Neural cell (in vitro differentiated cells): Measurements from ENCODE around the gene RAPGEF4. TPM values are rescaled to one million over a fixed set of nuclear protein-coding genes. Genes with fewer than 3 reads are reported as not detected.
A peak's percentile ranks its signal among the peaks of the same experiment; 100 is the strongest.

Experiments used
- H2AFZ ChIP-seq: fragments of 200-600, 300-800 bp; sonication (generic), shearing (Covaris generic); 2 replicates; pipeline ENCODE4 v1.6.0; 2014; ENCODE audit warnings: low read depth, mild to moderate bottlenecking, antibody characterized with exemption, low read length, moderate library complexity
- H3F3A ChIP-seq: fragments of 200-600 bp; shearing (Covaris generic); 2 replicates; pipeline ENCODE4 v1.6.1; 2016; ENCODE audit warnings: mild to moderate bottlenecking, moderate library complexity, mixed read lengths, antibody characterized with exemption, low read length; ENCODE audit not compliant: insufficient read depth, poor library complexity, severe bottlenecking
- H3K27ac ChIP-seq: fragments of 200-600, 300-800 bp; sonication (generic), shearing (Covaris generic); 2 replicates; pipeline ENCODE4 v1.5.1; 2014; ENCODE audit warnings: mild to moderate bottlenecking, low read length, moderate library complexity
- H3K27me3 ChIP-seq: fragments of 300-800, 200-600 bp; sonication (generic), shearing (Covaris generic); 2 replicates; pipeline ENCODE4 v1.6.0; 2014; ENCODE audit warnings: mild to moderate bottlenecking, low read depth, low read length, moderate library complexity; ENCODE audit not compliant: insufficient read depth
- H3K36me3 ChIP-seq: fragments of 300-800, 200-600 bp; sonication (generic), shearing (Covaris generic); 2 replicates; pipeline ENCODE4 v1.5.1; 2014; ENCODE audit warnings: mild to moderate bottlenecking, antibody characterized with exemption, low read length, moderate library complexity; ENCODE audit not compliant: insufficient read depth
- H3K4me2 ChIP-seq: fragments of 300-800, 200-600 bp; sonication (generic), shearing (Covaris generic); 2 replicates; pipeline ENCODE4 v1.6.0; 2014; ENCODE audit warnings: mild to moderate bottlenecking, low read length
- H3K4me3 ChIP-seq: fragments of 300-800, 200-600 bp; sonication (generic), shearing (Covaris generic); 2 replicates; pipeline ENCODE4 v1.5.1; 2014; ENCODE audit warnings: mild to moderate bottlenecking, low read length, moderate library complexity
- H3K79me2 ChIP-seq: fragments of 200-600 bp; shearing (Covaris generic); replicated peaks from 2 replicates; pipeline ENCODE4 v1.6.0; 2014; ENCODE audit warnings: mild to moderate bottlenecking, low read length, moderate library complexity; ENCODE audit not compliant: insufficient read depth
- H3K9ac ChIP-seq: fragments of 300-800, 200-600 bp; sonication (generic), shearing (Covaris generic); 2 replicates; pipeline ENCODE4 v1.6.1; 2016; ENCODE audit warnings: mild to moderate bottlenecking, low read length, mixed read lengths
- H3K9me2 ChIP-seq: fragments of 200-600 bp; shearing (Covaris generic); 2 replicates; pipeline ENCODE4 v1.6.1; 2016; ENCODE audit warnings: mild to moderate bottlenecking, low read length, mixed read lengths; ENCODE audit not compliant: insufficient read depth
- H3K9me3 ChIP-seq: fragments of 200-600, 300-800 bp; sonication (generic), shearing (Covaris generic); 2 replicates; pipeline ENCODE4 v1.6.1; 2016; ENCODE audit warnings: mild to moderate bottlenecking, mixed run types, low read length, moderate library complexity, mixed read lengths
- H4K20me1 ChIP-seq: fragments of 200-600 bp; shearing (Covaris generic); 2 replicates; pipeline ENCODE4 v1.6.1; 2016; ENCODE audit warnings: mild to moderate bottlenecking, mixed run types; ENCODE audit not compliant: insufficient read depth
- EP300 ChIP-seq: fragments of 450-650 bp; conservative IDR thresholded peaks from 2 replicates; pipeline ENCODE4 v1.6.1; 2014; ENCODE audit warnings: antibody characterized with exemption, mild to moderate bottlenecking, moderate library complexity; ENCODE audit not compliant: poor library complexity, severe bottlenecking
- EZH2 ChIP-seq: fragments of 200-600, 300-800 bp; shearing (Covaris generic), sonication (generic); IDR thresholded peaks from 2 replicates; pipeline ENCODE4 v1.6.1; 2014; ENCODE audit warnings: antibody characterized with exemption, low read length, borderline replicate concordance, mild to moderate bottlenecking; ENCODE audit not compliant: insufficient read depth, poor library complexity, severe bottlenecking
- MXI1 ChIP-seq: fragments of 450-650 bp; conservative IDR thresholded peaks from 2 replicates; pipeline ENCODE4 v1.6.1; 2014; ENCODE audit warnings: antibody characterized with exemption, mild to moderate bottlenecking; ENCODE audit not compliant: poor library complexity, severe bottlenecking
- POLR2AphosphoS5 ChIP-seq: IDR thresholded peaks from 2 replicates; pipeline ENCODE4 v1.6.1; 2012
- RAD21 ChIP-seq: fragments of 450-650 bp; conservative IDR thresholded peaks from 2 replicates; pipeline ENCODE4 v1.6.1; 2014; ENCODE audit warnings: antibody characterized with exemption, mild to moderate bottlenecking, moderate library complexity
- SMC3 ChIP-seq: fragments of 450-650 bp; conservative IDR thresholded peaks from 2 replicates; pipeline ENCODE4 v1.6.1; 2014; ENCODE audit warnings: antibody characterized with exemption, mild to moderate bottlenecking, moderate library complexity; ENCODE audit not compliant: poor library complexity
- TAF1 ChIP-seq: IDR thresholded peaks from 2 replicates; pipeline ENCODE4 v1.6.1; 2012; ENCODE audit warnings: low read depth
- polyA plus RNA-seq: library from polyadenylated mRNA; depleted of rRNA; stranded (reverse); fragments of >200 nt; gene quantifications from 2 replicates; pipeline ENCODE4 v1.2.3, GENCODE V29; 2014
- TF ChIP-seq, protein P1 (sequence below): IDR thresholded peaks from 2 replicates; pipeline ENCODE4 v1.6.1; 2012; ENCODE audit warnings: borderline replicate concordance
- TF ChIP-seq, protein P2 (sequence below): fragments of 450-650 bp; IDR thresholded peaks from 2 replicates; pipeline ENCODE4 v1.5.1; 2014; ENCODE audit warnings: antibody characterized with exemption, mild to moderate bottlenecking, moderate library complexity; ENCODE audit not compliant: poor library complexity, severe bottlenecking

Gene RAPGEF4
- polyA plus RNA-seq, 1 donor from 2014 or later: 10.4 TPM

GRCh38 chr2:172736424-172737174, 954 bp downstream of the RAPGEF4 start:
- no peak overlapping the region for H3K27ac ChIP-seq

DNA sequence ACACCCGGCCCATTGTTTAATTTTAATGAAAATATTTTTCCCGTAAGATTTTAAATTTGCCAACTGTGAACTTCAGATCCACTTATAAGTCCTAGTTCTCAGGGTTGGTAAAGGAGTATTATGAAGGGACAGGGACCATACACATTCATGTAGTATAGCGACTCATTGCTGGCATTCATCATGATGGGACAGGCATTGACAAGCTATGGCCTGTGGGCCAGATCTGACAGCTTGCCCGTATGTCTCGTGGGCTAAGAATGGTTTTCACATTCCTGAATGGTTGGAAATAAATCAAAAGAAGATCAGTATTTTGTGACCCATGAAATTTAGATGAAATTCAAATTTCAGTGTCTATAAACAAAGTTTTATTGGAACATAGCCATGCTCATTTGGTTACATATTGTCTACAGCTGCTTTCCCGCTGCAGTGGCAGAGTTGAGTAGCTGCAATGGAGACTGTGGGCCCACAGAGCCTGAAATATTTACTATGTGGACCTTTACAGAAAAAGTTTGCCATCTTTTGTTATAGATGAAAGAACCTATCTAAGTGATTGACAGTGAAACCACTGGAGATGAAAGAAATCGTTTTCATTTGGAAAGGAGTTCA, 4.1 kb downstream of the RAPGEF4 start:
- Histone ChIP-seq H4K20me1 (no peaks in the 10 kb centered on the region), H3K9me2 (no peaks in the 10 kb centered on the region), H3K4me2 (no peak overlapping the region), H3K79me2 (no peaks in the 10 kb centered on the region), H3K27ac (no peak overlapping the region), H2AFZ (no peak overlapping the region), H3F3A (no peaks in the 10 kb centered on the region), H3K9me3 (peaks cover 3% of the 10 kb centered on the region), H3K27me3 (peaks cover 29% of the 10 kb centered on the region), H3K4me3 (no peak overlapping the region), H3K36me3 (no peaks in the 10 kb centered on the region), H3K9ac (no peak overlapping the region)
- TF ChIP-seq, protein P1, sequence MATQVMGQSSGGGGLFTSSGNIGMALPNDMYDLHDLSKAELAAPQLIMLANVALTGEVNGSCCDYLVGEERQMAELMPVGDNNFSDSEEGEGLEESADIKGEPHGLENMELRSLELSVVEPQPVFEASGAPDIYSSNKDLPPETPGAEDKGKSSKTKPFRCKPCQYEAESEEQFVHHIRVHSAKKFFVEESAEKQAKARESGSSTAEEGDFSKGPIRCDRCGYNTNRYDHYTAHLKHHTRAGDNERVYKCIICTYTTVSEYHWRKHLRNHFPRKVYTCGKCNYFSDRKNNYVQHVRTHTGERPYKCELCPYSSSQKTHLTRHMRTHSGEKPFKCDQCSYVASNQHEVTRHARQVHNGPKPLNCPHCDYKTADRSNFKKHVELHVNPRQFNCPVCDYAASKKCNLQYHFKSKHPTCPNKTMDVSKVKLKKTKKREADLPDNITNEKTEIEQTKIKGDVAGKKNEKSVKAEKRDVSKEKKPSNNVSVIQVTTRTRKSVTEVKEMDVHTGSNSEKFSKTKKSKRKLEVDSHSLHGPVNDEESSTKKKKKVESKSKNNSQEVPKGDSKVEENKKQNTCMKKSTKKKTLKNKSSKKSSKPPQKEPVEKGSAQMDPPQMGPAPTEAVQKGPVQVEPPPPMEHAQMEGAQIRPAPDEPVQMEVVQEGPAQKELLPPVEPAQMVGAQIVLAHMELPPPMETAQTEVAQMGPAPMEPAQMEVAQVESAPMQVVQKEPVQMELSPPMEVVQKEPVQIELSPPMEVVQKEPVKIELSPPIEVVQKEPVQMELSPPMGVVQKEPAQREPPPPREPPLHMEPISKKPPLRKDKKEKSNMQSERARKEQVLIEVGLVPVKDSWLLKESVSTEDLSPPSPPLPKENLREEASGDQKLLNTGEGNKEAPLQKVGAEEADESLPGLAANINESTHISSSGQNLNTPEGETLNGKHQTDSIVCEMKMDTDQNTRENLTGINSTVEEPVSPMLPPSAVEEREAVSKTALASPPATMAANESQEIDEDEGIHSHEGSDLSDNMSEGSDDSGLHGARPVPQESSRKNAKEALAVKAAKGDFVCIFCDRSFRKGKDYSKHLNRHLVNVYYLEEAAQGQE: no peak
- TF ChIP-seq EZH2 (no peak), EP300 (no peak), MXI1 (no peak), RAD21 (no peak), SMC3 (no peak), POLR2AphosphoS5 (no peak)
- TF ChIP-seq, protein P2, sequence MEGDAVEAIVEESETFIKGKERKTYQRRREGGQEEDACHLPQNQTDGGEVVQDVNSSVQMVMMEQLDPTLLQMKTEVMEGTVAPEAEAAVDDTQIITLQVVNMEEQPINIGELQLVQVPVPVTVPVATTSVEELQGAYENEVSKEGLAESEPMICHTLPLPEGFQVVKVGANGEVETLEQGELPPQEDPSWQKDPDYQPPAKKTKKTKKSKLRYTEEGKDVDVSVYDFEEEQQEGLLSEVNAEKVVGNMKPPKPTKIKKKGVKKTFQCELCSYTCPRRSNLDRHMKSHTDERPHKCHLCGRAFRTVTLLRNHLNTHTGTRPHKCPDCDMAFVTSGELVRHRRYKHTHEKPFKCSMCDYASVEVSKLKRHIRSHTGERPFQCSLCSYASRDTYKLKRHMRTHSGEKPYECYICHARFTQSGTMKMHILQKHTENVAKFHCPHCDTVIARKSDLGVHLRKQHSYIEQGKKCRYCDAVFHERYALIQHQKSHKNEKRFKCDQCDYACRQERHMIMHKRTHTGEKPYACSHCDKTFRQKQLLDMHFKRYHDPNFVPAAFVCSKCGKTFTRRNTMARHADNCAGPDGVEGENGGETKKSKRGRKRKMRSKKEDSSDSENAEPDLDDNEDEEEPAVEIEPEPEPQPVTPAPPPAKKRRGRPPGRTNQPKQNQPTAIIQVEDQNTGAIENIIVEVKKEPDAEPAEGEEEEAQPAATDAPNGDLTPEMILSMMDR: no peak

More at GRCh38 chr2:172736424-172737174, 954 bp downstream of the RAPGEF4 start:
- Histone ChIP-seq H4K20me1 (no peaks in the 10 kb centered on the region), H3K9me2 (no peaks in the 10 kb centered on the region), H3K79me2 (no peaks in the 10 kb centered on the region), H3K9ac (peak overlapping the region; percentile 63), H2AFZ (peak overlapping the region; percentile 49), H3K4me2 (peak overlapping the region; percentile 62), H3K36me3 (no peaks in the 10 kb centered on the region), H3F3A (no peaks in the 10 kb centered on the region), H3K27me3 (peaks cover 35% of the 10 kb centered on the region), H3K4me3 (peak overlapping the region; percentile 73), H3K9me3 (no peaks in the 10 kb centered on the region)
- TF ChIP-seq SMC3 (no peak), EP300 (no peak), EZH2 (no peak), TAF1 (no peak), MXI1 (no peak), RAD21 (no peak), POLR2AphosphoS5 (no peak)
- TF ChIP-seq, protein P2: no peak
- TF ChIP-seq, protein P1: no peak
